K562 (cell line): ENCODE results near the gene DNAAF3. TPM values are rescaled to one million over a fixed set of nuclear protein-coding genes. Genes with fewer than 3 reads are reported as not detected.

Source experiments
- BRD9 ChIP-seq: fragments of 450-650 bp; IDR thresholded peaks from 2 replicates; pipeline ENCODE4 v1.6.1; 2018; ENCODE audit warnings: low read depth; ENCODE audit not compliant: partially characterized antibody
- HLTF ChIP-seq: fragments of 450-650 bp; IDR thresholded peaks from 2 replicates; pipeline ENCODE4 v1.6.1; 2016
- HNRNPLL ChIP-seq: fragments of 200-400 bp; formaldehyde crosslinking; IDR thresholded peaks from 2 replicates; pipeline ENCODE4 v1.6.1; 2017; ENCODE audit warnings: low read length, low read depth, mild to moderate bottlenecking; ENCODE audit not compliant: poor library complexity, severe bottlenecking
- JUN ChIP-seq, 2 experiments: sonication (generic) in 1 of 2; formaldehyde crosslinking in 1 of 2; IDR thresholded peaks; 2 replicates each; pipeline versions ENCODE4 v1.6.1 to v1.8.0; 2012 to 2022; ENCODE audit warnings: borderline replicate concordance in 2 of 2, mild to moderate bottlenecking in 2 of 2, improper control_type of control experiment in 1 of 2, low read depth in 1 of 2, low read length in 1 of 2, missing genetic modification reagents in 1 of 2
- KAT2B ChIP-seq: IDR thresholded peaks from one replicate; pipeline ENCODE4 v1.6.1; 2012; ENCODE audit warnings: low read depth, mild to moderate bottlenecking, control low read depth, inconsistent platforms, low read length, moderate library complexity
- MAFG ChIP-seq: fragments of 450-650 bp; conservative IDR thresholded peaks from 2 replicates; pipeline ENCODE4 v1.6.1; 2016; ENCODE audit warnings: missing genetic modification characterization, missing compliant biosample characterization
- MCM2 ChIP-seq: fragments of 450-650 bp; IDR thresholded peaks from 2 replicates; pipeline ENCODE4 v1.6.1; 2017; ENCODE audit warnings: low read depth, mild to moderate bottlenecking
- NCOA1 ChIP-seq: fragments of 450-650 bp; IDR thresholded peaks from 2 replicates; pipeline ENCODE4 v1.6.1; 2016; ENCODE audit warnings: low read depth
- NCOR1 ChIP-seq: fragments of 450-650 bp; IDR thresholded peaks from 2 replicates; pipeline ENCODE4 v1.6.1; 2016; ENCODE audit warnings: mild to moderate bottlenecking, moderate library complexity
- POLR2AphosphoS5 ChIP-seq: IDR thresholded peaks from 2 replicates; pipeline ENCODE4 v1.6.1; 2011; ENCODE audit warnings: mild to moderate bottlenecking, low read depth, low read length, moderate library complexity; ENCODE audit not compliant: control insufficient read depth, insufficient read depth
- PTRF ChIP-seq: fragments of 450-650 bp; IDR thresholded peaks from 2 replicates; pipeline ENCODE4 v1.6.1; 2016; ENCODE audit warnings: mild to moderate bottlenecking, missing genetic modification characterization, missing compliant biosample characterization
- RHOXF2B ChIP-seq: fragments of 250-450 bp; sonication (Bioruptor Pico); conservative IDR thresholded peaks from 2 replicates; pipeline ENCODE4 v1.5.1; 2021
- RUNX1 ChIP-seq: sonication (generic); IDR thresholded peaks from 2 replicates; pipeline ENCODE4 v1.6.1; 2016; ENCODE audit warnings: antibody characterized with exemption, low read depth
- SLC30A9 ChIP-seq: fragments of 250-450 bp; sonication (Bioruptor Pico); IDR thresholded peaks from 2 replicates; pipeline ENCODE4 v1.8.0; 2022; ENCODE audit warnings: mild to moderate bottlenecking, moderate library complexity
- SNIP1 ChIP-seq: fragments of 450-650 bp; IDR thresholded peaks from 2 replicates; pipeline ENCODE4 v1.7.1; 2017; ENCODE audit warnings: low read depth, mild to moderate bottlenecking
- SRSF3 ChIP-seq: fragments of 200-400 bp; formaldehyde crosslinking; IDR thresholded peaks from 2 replicates; pipeline ENCODE4 v1.6.1; 2016; ENCODE audit warnings: mild to moderate bottlenecking, low read length, moderate library complexity; ENCODE audit not compliant: insufficient read depth
- TRIM24 ChIP-seq, 2 experiments: fragments of 450-650 bp; IDR thresholded peaks; 2 replicates each; pipeline ENCODE4 v1.6.1; 2016
- ZFP30 ChIP-seq: fragments of 250-450 bp; sonication (Bioruptor Pico); IDR thresholded peaks from 2 replicates; pipeline ENCODE4 v1.8.0; 2022; ENCODE audit warnings: moderate library complexity, mild to moderate bottlenecking, inconsistent platforms, borderline replicate concordance
- ZNF282 ChIP-seq: sonication (generic); formaldehyde crosslinking; IDR thresholded peaks from 2 replicates; pipeline ENCODE4 v1.8.1; 2023; ENCODE audit warnings: missing genetic modification reagents
- ZNF668 ChIP-seq: fragments of 250-450 bp; sonication (Bioruptor Pico); IDR thresholded peaks from 2 replicates; pipeline ENCODE4 v1.8.0; 2022; ENCODE audit warnings: mild to moderate bottlenecking, inconsistent platforms
- polyA plus RNA-seq, 8 experiments: library from polyadenylated mRNA; depleted of rRNA in 4 of 8; stranded (reverse) in 5 of 8; unstranded in 3 of 8; fragments of >200 nt; fragmentation: Nextera tagmentation in 2 of 8; fragmentation: Illumina TruSeq in 1 of 8; extraction: Ambion mirVana in 2 of 8; extraction: Trizol in 1 of 8; gene quantifications; 2 replicates each; pipeline versions ENCODE4 v1.2.1 to v1.2.3, GENCODE V29; 2011 to 2014; ENCODE audit warnings: inconsistent platforms in 1 of 8, missing spikeins in 1 of 8
- total RNA-seq, 7 experiments: library from RNA; depleted of rRNA in 6 of 7; stranded (reverse); fragments of >200 nt in 6 of 7; fragmentation: Illumina TruSeq in 2 of 7; extraction: Trizol in 2 of 7; gene quantifications; 2 replicates each; pipeline versions ENCODE4 v1.2.1 to v1.2.3, GENCODE V29; 2011 to 2021; ENCODE audit warnings: low replicate concordance in 1 of 7
- TF ChIP-seq, protein P1 (sequence below): fragments of 200-800 bp; sonication (Bioruptor generic); IDR thresholded peaks from 2 replicates; pipeline ENCODE4 v1.6.1; 2017; ENCODE audit warnings: missing genetic modification characterization, missing compliant biosample characterization
- TF ChIP-seq, protein P2 (sequence below): IDR thresholded peaks from 2 replicates; pipeline ENCODE4 v1.6.1; 2014; ENCODE audit warnings: antibody characterized with exemption
- TF ChIP-seq, protein P3 (sequence below): fragments of 150-350 bp; conservative IDR thresholded peaks from 2 replicates; pipeline ENCODE4 v1.6.1; 2014; ENCODE audit warnings: low read length

DNAAF3 gene
- total and polyA plus RNA-seq, 9 of the 15 experiments (the other 6 are each of a cell fraction or from before 2014, with no cell fraction given) = 21.6 to 61.5 (median 43.0) TPM

DNA sequence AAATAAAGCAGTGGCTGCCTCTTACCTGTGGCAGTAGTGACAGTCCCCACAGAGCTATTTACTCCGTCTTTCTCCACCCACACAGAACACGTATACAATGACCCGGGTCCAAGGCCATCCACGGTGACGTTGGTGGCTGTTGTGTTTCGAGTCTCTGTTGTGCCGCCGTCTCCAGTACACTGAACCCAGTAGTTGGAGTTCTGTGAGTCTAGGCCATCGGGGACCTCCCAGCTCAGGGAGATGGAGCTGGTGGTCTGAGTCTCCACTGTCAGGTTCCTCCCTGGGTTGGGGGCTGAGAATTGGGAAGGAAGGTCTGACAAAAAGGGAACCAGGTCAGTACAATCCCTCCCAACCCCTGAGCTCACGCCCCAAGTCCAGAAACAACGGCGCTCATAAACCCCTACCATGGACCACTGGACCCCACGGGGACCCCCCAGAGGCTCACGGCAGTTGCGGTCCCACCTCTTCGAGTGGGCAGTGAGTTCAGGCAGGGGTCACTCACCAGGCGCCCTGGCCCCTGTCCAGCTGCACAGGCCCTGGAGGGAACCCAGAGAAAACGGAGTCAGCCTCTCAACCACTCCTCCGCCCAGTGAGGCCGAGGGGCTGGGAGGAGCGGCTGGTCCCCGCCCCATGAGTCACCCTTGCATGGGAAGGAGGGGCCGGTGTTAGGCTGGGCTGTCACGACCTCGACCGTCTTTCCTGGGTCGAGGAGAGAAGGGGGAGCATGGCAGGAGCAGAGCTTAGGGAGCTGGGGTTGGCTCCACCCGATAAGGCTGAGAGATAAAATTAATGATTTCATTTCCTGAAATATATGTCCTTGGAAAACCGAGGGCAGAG lies 40.5 kb upstream of the DNAAF3 start (continued):
- TF ChIP-seq ZFP30 (no peak), JUN (IDR thresholded peaks at IDR 0.05; ENCODE audit: borderline replicate concordance, low read depth, low read length) (peak; percentile 99), JUN (CRISPR knock-in tag; IDR thresholded peaks at IDR 0.05; ENCODE audit: borderline replicate concordance) (peak; percentile 76; the same call in 1 of the 2 replicates), HLTF (no peak), RHOXF2B (CRISPR knock-in tag) (no peak), MAFG (no peak), ZNF282 (CRISPR knock-in tag) (no peak), NCOR1 (peak; percentile 40; the same call in 1 of the 2 replicates), MCM2 (no peak), SLC30A9 (CRISPR knock-in tag) (no peak), RUNX1 (no peak; the same call in 1 of the 2 replicates), NCOA1 (peak; percentile 33; the same call in 1 of the 2 replicates), HNRNPLL (no peak), POLR2AphosphoS5 (no peak; the same call in none of the 2 replicates), SNIP1 (no peak), SRSF3 (no peak), BRD9 (no peak), TRIM24 (IDR thresholded peaks at IDR 0.05) (peak in 1 of 2 experiments; percentile 28; a peak in 1 of 4 replicates), PTRF (no peak), ZNF668 (no peak), KAT2B (no peak)
- TF ChIP-seq, protein P1, sequence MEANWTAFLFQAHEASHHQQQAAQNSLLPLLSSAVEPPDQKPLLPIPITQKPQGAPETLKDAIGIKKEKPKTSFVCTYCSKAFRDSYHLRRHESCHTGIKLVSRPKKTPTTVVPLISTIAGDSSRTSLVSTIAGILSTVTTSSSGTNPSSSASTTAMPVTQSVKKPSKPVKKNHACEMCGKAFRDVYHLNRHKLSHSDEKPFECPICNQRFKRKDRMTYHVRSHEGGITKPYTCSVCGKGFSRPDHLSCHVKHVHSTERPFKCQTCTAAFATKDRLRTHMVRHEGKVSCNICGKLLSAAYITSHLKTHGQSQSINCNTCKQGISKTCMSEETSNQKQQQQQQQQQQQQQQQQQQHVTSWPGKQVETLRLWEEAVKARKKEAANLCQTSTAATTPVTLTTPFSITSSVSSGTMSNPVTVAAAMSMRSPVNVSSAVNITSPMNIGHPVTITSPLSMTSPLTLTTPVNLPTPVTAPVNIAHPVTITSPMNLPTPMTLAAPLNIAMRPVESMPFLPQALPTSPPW = peak; percentile 98
- TF ChIP-seq, protein P2, sequence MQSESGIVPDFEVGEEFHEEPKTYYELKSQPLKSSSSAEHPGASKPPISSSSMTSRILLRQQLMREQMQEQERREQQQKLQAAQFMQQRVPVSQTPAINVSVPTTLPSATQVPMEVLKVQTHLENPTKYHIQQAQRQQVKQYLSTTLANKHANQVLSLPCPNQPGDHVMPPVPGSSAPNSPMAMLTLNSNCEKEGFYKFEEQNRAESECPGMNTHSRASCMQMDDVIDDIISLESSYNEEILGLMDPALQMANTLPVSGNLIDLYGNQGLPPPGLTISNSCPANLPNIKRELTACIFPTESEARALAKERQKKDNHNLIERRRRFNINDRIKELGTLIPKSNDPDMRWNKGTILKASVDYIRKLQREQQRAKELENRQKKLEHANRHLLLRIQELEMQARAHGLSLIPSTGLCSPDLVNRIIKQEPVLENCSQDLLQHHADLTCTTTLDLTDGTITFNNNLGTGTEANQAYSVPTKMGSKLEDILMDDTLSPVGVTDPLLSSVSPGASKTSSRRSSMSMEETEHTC = no peak
- TF ChIP-seq, protein P3, sequence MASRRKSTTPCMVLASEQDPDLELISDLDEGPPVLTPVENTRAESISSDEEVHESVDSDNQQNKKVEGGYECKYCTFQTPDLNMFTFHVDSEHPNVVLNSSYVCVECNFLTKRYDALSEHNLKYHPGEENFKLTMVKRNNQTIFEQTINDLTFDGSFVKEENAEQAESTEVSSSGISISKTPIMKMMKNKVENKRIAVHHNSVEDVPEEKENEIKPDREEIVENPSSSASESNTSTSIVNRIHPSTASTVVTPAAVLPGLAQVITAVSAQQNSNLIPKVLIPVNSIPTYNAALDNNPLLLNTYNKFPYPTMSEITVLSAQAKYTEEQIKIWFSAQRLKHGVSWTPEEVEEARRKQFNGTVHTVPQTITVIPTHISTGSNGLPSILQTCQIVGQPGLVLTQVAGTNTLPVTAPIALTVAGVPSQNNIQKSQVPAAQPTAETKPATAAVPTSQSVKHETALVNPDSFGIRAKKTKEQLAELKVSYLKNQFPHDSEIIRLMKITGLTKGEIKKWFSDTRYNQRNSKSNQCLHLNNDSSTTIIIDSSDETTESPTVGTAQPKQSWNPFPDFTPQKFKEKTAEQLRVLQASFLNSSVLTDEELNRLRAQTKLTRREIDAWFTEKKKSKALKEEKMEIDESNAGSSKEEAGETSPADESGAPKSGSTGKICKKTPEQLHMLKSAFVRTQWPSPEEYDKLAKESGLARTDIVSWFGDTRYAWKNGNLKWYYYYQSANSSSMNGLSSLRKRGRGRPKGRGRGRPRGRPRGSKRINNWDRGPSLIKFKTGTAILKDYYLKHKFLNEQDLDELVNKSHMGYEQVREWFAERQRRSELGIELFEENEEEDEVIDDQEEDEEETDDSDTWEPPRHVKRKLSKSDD = no peak
